Osteoblast (primary cell): ENCODE measurements around the gene SAP25. TPM values are rescaled to one million over a fixed set of nuclear protein-coding genes. Genes with fewer than 3 reads are reported as not detected.

Source experiments
- DNase-seq: peaks from one replicate; pipeline ENCODE4 v3.0.0; 2011; ENCODE audit warnings: low spot score, mixed read lengths; ENCODE audit not compliant: insufficient read length; ENCODE audit errors: missing footprints
- H2AFZ ChIP-seq: 2 replicates; pipeline ENCODE4 v1.6.0; 2011; ENCODE audit warnings: mild to moderate bottlenecking, low read length
- H3K27ac ChIP-seq: 2 replicates; pipeline ENCODE4 v1.5.1; 2011; ENCODE audit warnings: mild to moderate bottlenecking, low read depth, low read length, moderate library complexity
- H3K27me3 ChIP-seq: 2 replicates; pipeline ENCODE4 v1.6.0; 2012; ENCODE audit warnings: mild to moderate bottlenecking, control low read depth, inconsistent platforms, low read length, moderate library complexity; ENCODE audit not compliant: insufficient read depth
- H3K36me3 ChIP-seq: 2 replicates; pipeline ENCODE4 v1.5.1; 2011; ENCODE audit warnings: mild to moderate bottlenecking, low read length, control low read depth, moderate library complexity; ENCODE audit not compliant: insufficient read depth
- H3K4me1 ChIP-seq: 2 replicates; pipeline ENCODE4 v1.5.1; 2011; ENCODE audit warnings: mild to moderate bottlenecking, low read length, control low read depth, moderate library complexity; ENCODE audit not compliant: insufficient read depth
- H3K4me2 ChIP-seq: 2 replicates; pipeline ENCODE4 v1.6.0; 2011; ENCODE audit warnings: mild to moderate bottlenecking, low read length; ENCODE audit not compliant: insufficient read depth
- H3K4me3 ChIP-seq: fragments of 200-600 bp; sonication (generic); 3 replicates; pipeline ENCODE4 v1.5.1; 2012; ENCODE audit warnings: mild to moderate bottlenecking, low read length, inconsistent platforms; ENCODE audit not compliant: insufficient read depth
- H3K79me2 ChIP-seq: 2 replicates; pipeline ENCODE4 v1.6.0; 2012; ENCODE audit warnings: mild to moderate bottlenecking, low read length, control low read depth, inconsistent platforms; ENCODE audit not compliant: insufficient read depth
- H3K9me3 ChIP-seq: 2 replicates; pipeline ENCODE4 v1.5.1; 2011; ENCODE audit warnings: low read depth, low read length, control low read depth
- H4K20me1 ChIP-seq: 2 replicates; pipeline ENCODE4 v1.6.0; 2012; ENCODE audit warnings: mild to moderate bottlenecking, low read length, control low read depth; ENCODE audit not compliant: insufficient read depth
- total RNA-seq: library from RNA; depleted of rRNA; stranded (reverse); fragments of >200 nt; gene quantifications from 2 replicates; pipeline ENCODE4 v1.2.3, GENCODE V29; 2012
- TF ChIP-seq, protein P1 (sequence below): IDR thresholded peaks from 2 replicates; pipeline ENCODE4 v1.5.1; 2011; ENCODE audit warnings: mild to moderate bottlenecking, low read depth, low read length, moderate library complexity; ENCODE audit errors: extremely low read depth

The SAP25 gene
- total RNA-seq, 1 donor = not detected

GRCh38 chr7:100602889-100603725 lies 29.4 kb upstream of the SAP25 start:
- H3K27ac ChIP-seq = peak overlapping the region; percentile 73
- DNase-seq = peak; percentile 98
- H3K4me2 ChIP-seq = peak overlapping the region; percentile 96
- peaks cover 25% of the 10 kb centered on the region for H3K36me3 ChIP-seq
- H3K9me3 ChIP-seq = no peaks in the 10 kb centered on the region
- H3K4me3 ChIP-seq = peak overlapping the region; percentile 86
- peak overlapping the region; percentile 74 for H2AFZ ChIP-seq
- H3K4me1 ChIP-seq = peaks cover 32% of the 10 kb centered on the region
- peaks cover 5% of the 10 kb centered on the region for H4K20me1 ChIP-seq
- TF ChIP-seq, protein P1, sequence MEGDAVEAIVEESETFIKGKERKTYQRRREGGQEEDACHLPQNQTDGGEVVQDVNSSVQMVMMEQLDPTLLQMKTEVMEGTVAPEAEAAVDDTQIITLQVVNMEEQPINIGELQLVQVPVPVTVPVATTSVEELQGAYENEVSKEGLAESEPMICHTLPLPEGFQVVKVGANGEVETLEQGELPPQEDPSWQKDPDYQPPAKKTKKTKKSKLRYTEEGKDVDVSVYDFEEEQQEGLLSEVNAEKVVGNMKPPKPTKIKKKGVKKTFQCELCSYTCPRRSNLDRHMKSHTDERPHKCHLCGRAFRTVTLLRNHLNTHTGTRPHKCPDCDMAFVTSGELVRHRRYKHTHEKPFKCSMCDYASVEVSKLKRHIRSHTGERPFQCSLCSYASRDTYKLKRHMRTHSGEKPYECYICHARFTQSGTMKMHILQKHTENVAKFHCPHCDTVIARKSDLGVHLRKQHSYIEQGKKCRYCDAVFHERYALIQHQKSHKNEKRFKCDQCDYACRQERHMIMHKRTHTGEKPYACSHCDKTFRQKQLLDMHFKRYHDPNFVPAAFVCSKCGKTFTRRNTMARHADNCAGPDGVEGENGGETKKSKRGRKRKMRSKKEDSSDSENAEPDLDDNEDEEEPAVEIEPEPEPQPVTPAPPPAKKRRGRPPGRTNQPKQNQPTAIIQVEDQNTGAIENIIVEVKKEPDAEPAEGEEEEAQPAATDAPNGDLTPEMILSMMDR = no peak
- H3K79me2 ChIP-seq = peaks cover 11% of the 10 kb centered on the region
- no peaks in the 10 kb centered on the region for H3K27me3 ChIP-seq

DNA sequence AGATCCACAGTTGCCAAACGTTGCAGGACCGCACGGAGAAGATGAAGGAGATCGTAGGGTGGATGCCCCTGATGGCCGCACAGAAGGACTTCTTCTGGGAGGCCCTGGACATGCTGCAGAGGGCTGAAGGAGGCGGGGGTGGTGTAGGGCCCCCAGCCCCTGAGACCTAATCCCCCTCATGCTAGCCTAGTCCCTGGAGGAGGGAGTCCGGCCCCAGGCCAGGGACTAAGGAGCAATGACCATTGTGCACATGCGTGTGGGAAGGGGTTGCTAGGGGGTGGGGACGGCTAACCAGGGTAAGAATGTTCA lies 27.0 kb upstream of the SAP25 start:
- no peaks in the 10 kb centered on the region for H3K9me3 ChIP-seq
- TF ChIP-seq, protein P1 = no peak
- H3K79me2 ChIP-seq = peaks cover 11% of the 10 kb centered on the region
- no peaks in the 10 kb centered on the region for H3K27me3 ChIP-seq
- peaks cover 32% of the 10 kb centered on the region for H3K4me1 ChIP-seq
- H3K36me3 ChIP-seq = peaks cover 6% of the 10 kb centered on the region
- no peak overlapping the region for H3K4me2 ChIP-seq
- no peak overlapping the region for H3K27ac ChIP-seq
- no peak overlapping the region for H2AFZ ChIP-seq
- no peaks in the 10 kb centered on the region for H4K20me1 ChIP-seq
- DNase-seq = peak; percentile 34
- H3K4me3 ChIP-seq = no peak overlapping the region

DNA sequence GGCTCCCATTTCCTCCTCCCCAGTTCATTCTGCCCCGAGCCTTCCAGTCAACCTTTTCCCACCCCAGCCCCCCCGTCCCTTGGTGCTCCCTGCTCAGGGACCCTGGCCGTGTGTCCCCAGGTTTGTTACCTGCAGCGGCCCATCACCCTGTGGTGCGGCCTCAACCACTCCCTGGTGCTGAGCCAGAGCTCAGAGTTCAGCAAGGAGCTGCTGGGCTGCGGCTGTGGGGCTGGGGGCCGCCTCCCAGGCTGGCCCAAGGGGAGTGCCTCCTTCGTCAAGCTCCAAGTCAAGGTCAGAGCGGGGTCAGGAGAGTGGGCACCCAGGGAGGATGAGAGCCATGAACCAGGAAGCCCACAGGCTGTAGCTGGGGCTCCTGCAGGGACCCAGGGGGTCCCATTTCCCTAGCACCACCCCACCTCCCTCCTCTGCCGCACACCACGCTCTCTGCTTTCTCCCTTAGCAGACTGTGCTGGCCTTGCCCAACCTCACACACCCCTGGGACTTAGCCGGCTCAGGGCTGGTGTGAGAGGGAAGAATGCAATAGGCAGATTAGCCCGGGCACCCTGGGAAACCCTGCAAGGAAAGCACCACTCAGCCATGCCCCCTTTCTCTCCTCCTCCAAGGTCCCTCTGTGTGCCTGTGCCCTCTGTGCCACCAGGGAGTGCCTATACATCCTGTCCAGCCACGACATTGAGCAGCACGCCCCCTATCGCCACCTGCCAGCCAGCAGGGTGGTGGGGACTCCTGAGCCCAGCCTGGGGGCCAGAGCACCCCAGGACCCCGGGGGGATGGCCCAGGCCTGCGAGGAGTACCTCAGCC lies 26.4 kb upstream of the SAP25 start:
- TF ChIP-seq, protein P1 = peak; percentile 7
- peak; percentile 82 for DNase-seq
- Histone ChIP-seq H3K36me3 (peaks cover 2% of the 10 kb centered on the region), H3K4me1 (peaks cover 32% of the 10 kb centered on the region), H3K4me3 (no peak overlapping the region), H3K79me2 (peaks cover 11% of the 10 kb centered on the region), H3K27me3 (no peaks in the 10 kb centered on the region), H3K27ac (no peak overlapping the region), H3K4me2 (no peak overlapping the region), H4K20me1 (no peaks in the 10 kb centered on the region), H2AFZ (no peak overlapping the region), H3K9me3 (no peaks in the 10 kb centered on the region)

DNA sequence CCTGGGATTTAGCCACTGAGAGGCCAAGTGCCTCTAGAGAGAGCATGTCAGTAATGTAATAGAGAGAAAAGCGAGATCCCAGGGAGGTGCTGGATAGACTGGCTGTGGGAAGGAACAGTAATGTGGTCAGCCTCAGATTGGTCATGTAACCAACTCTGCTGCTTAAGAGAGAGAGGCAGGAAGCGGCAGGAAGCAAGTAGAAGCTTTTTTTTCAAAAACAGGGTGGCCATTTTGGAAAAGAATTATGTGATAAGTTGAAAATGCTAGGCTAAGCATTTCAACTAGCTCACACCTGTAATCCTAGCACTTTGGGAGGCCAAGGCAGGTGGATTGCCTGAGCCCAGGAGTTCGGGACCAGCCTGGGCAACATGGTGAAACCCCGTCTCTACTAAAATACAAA lies 24.7 kb upstream of the SAP25 start:
- Histone ChIP-seq H4K20me1 (no peaks in the 10 kb centered on the region), H3K4me2 (no peak overlapping the region), H3K9me3 (no peaks in the 10 kb centered on the region), H3K79me2 (peaks cover 11% of the 10 kb centered on the region), H3K27ac (no peak overlapping the region), H3K4me1 (peaks cover 27% of the 10 kb centered on the region), H3K4me3 (no peak overlapping the region), H2AFZ (peak overlapping the region; percentile 84), H3K27me3 (no peaks in the 10 kb centered on the region), H3K36me3 (no peaks in the 10 kb centered on the region)
- TF ChIP-seq, protein P1 = no peak
- DNase-seq = peak; percentile 90
